ENCODE results near the gene DLGAP1. TPM values are rescaled to one million over a fixed set of nuclear protein-coding genes. Genes with fewer than 3 reads are reported as not detected.

DLGAP1 gene
- total and polyA plus RNA-seq, 2 of the 13 experiments (the other 11 are each of a cell fraction or from before 2014, with no cell fraction given): 0.01 TPM; not detected in 1

DNA sequence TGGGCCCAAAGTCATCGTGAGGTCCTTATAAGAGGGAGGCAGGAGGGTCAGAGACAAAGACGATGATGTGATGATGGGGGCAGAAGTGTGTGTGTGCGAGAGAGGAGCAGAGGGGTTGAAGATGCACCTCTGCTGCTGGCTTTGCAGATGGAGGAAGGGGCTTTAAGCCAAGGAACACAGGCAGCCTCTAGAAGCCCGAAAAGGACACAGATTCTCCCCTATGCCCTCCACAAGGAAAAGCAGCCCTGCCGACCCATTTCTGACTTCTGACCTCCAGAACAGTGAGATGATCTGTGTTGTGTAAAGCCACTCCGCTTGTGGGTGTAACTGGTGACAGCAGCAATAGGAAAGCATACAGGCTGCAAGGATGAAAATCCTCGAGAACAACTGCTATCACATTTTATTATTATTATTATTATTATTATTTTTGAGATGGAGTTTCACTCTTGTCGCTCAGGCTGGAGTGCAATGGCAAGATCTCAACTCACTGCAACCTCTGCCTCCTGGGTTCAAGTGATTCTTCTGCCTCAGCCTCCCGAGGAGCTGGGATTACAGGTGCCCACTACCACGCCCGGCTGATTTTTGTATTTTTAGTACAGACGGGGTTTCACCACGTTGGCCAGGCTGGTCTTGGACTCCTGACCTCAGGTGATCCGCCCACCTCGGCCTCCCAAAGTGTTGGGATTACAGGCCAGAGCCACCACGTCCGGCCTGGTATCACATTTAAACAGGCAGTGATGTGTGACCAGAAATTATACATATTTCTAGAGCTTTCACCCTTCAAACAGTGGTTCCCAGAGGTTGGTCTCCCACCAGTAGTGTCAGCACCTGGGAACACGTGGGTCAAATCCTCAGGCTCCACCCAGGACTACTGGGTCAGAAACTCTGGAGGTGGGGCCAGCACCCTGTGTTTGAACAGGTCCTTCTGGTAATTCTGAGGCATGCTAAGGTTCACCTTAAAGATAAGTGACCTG lies 834.7 kb downstream of the DLGAP1 start (continued):
- no peak for TF ChIP-seq NCOA2 (CRISPR knock-in tag; IDR thresholded peaks at IDR 0.05)
- TF ChIP-seq TBX2 (CRISPR knock-in tag; IDR thresholded peaks at IDR 0.05; ENCODE audit: borderline replicate concordance): peak; percentile 66
- no peak for TF ChIP-seq JUND (CRISPR knock-in tag; IDR thresholded peaks at IDR 0.05)
- TF ChIP-seq CREM (IDR thresholded peaks at IDR 0.05): no peak
- no peak for TF ChIP-seq CREM (CRISPR knock-in tag; IDR thresholded peaks at IDR 0.05)
- no peak for TF ChIP-seq HIVEP1 (CRISPR knock-in tag; IDR thresholded peaks at IDR 0.05)
- TF ChIP-seq, protein P1, sequence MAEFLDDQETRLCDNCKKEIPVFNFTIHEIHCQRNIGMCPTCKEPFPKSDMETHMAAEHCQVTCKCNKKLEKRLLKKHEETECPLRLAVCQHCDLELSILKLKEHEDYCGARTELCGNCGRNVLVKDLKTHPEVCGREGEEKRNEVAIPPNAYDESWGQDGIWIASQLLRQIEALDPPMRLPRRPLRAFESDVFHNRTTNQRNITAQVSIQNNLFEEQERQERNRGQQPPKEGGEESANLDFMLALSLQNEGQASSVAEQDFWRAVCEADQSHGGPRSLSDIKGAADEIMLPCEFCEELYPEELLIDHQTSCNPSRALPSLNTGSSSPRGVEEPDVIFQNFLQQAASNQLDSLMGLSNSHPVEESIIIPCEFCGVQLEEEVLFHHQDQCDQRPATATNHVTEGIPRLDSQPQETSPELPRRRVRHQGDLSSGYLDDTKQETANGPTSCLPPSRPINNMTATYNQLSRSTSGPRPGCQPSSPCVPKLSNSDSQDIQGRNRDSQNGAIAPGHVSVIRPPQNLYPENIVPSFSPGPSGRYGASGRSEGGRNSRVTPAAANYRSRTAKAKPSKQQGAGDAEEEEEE (CRISPR knock-in tag; IDR thresholded peaks at IDR 0.05; ENCODE audit: borderline replicate concordance): no peak
- no peak for TF ChIP-seq BRCA1 (CRISPR knock-in tag; IDR thresholded peaks at IDR 0.05)
- TF ChIP-seq ZNF772 (CRISPR knock-in tag; IDR thresholded peaks at IDR 0.05): 0 out of 2 replicates have a peak, but pooled peaks have one; percentile 49
- 0 out of 2 replicates have a peak, but pooled peaks have one; percentile 26 for TF ChIP-seq SPEN (CRISPR knock-in tag; IDR thresholded peaks at IDR 0.05; ENCODE audit: low read depth)
- no peak for TF ChIP-seq SNAPC5 (CRISPR knock-in tag; IDR thresholded peaks at IDR 0.05; ENCODE audit: borderline replicate concordance)
- no peak for TF ChIP-seq HNRNPH1 (optimal IDR thresholded peaks at IDR 0.05; ENCODE audit: low read depth, low read length)
- TF ChIP-seq MTF1 (CRISPR knock-in tag; IDR thresholded peaks at IDR 0.05): no peak
- no peak for TF ChIP-seq ZNF556 (CRISPR knock-in tag; IDR thresholded peaks at IDR 0.05; ENCODE audit: borderline replicate concordance)
- TF ChIP-seq, protein P2, sequence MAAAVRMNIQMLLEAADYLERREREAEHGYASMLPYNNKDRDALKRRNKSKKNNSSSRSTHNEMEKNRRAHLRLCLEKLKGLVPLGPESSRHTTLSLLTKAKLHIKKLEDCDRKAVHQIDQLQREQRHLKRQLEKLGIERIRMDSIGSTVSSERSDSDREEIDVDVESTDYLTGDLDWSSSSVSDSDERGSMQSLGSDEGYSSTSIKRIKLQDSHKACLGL (CRISPR knock-in tag; IDR thresholded peaks at IDR 0.05): no peak
- no peak for TF ChIP-seq PAWR (CRISPR knock-in tag; IDR thresholded peaks at IDR 0.05; ENCODE audit: borderline replicate concordance)
- no peak for TF ChIP-seq SRSF4 (IDR thresholded peaks at IDR 0.05; ENCODE audit: low read depth, low read length, poor library complexity, severe bottlenecking)
- no peak for TF ChIP-seq ZNF446 (CRISPR knock-in tag; IDR thresholded peaks at IDR 0.05)
- no peak for TF ChIP-seq ZBTB7A (CRISPR knock-in tag; IDR thresholded peaks at IDR 0.05)
- TF ChIP-seq, protein P3, sequence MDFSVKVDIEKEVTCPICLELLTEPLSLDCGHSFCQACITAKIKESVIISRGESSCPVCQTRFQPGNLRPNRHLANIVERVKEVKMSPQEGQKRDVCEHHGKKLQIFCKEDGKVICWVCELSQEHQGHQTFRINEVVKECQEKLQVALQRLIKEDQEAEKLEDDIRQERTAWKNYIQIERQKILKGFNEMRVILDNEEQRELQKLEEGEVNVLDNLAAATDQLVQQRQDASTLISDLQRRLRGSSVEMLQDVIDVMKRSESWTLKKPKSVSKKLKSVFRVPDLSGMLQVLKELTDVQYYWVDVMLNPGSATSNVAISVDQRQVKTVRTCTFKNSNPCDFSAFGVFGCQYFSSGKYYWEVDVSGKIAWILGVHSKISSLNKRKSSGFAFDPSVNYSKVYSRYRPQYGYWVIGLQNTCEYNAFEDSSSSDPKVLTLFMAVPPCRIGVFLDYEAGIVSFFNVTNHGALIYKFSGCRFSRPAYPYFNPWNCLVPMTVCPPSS (IDR thresholded peaks at IDR 0.05): no peak
- no peak for TF ChIP-seq MIXL1 (CRISPR knock-in tag; IDR thresholded peaks at IDR 0.05)
- no peak for TF ChIP-seq SMAD9 (CRISPR knock-in tag; IDR thresholded peaks at IDR 0.05)
- 0 out of 2 replicates have a peak, but pooled peaks have one; percentile 52 for TF ChIP-seq HOXD1 (CRISPR knock-in tag; IDR thresholded peaks at IDR 0.05)
- TF ChIP-seq HMGA1 (CRISPR knock-in tag; conservative IDR thresholded peaks at IDR 0.05): no peak
- TF ChIP-seq RCOR2 (CRISPR knock-in tag; IDR thresholded peaks at IDR 0.05): no peak
- TF ChIP-seq XBP1 (CRISPR knock-in tag; IDR thresholded peaks at IDR 0.05): no peak

Data from HepG2 (cell line).